NCI-H146 (cell line): ENCODE results near the gene STK16.
A peak's percentile ranks its signal among the peaks of the same experiment; 100 is the strongest.
"Not testable (repeated sequence)": the region's sequence is repeated elsewhere in the genome, so short reads cannot be mapped to it uniquely, and the experiment has no call there.

Experiments
- DNase-seq: peaks from one replicate; lab custom pipeline; 2025; lab: John Stamatoyannopoulos, UW

STK16 gene

DNA sequence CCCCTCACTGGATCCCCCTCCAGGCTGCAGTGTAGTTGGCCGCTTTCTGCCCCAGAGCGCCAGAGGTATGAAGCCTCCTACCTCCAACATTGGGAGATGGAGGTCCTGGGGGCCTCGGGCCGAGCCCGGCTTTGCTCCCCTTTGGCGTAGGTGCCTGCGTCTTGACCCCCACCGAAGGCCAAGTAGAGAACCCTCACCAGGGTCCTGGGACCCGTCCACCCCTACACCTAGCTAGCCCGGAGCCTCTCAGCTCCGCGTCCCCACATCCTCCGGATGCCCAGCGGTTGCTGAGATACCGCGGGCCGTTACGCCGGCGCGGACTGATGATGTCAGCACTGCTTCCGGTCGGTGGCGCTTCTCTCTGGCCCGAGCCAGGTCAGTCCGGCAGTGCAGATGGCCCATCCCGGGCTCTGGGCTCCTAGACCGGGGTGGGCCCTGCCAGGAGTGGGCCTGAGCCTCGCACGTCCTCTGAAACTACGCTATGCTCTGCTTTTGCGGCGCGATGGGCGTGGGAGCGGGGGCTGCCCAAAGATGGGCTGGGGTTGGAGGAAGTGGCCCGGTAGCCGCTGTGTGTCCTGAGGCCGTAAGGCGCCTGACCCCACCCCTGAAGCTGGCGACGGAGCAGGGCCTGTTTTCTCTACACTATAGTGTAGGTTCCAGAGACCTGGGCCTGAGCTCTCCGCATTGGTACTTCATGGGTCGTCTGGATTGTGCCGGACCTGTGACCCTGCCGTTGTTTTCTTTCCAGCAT is at the start of gene STK16, which contains the start of gene GLB1L:
Gene STK16 (plus strand): TSS at position 332 of the 751 bp plus-strand sequence. CDS start 521 bp downstream, outside the sequence.
Gene GLB1L (minus strand): TSS at position 297 of the 751 bp plus-strand sequence. CDS start 1,871 bp downstream, outside the sequence.
- peak; percentile 84 for DNase-seq

GRCh38 chr2:219197388-219197787 is 47.9 kb upstream of the STK16 start:
- no peak for DNase-seq

GRCh38 chr2:219198974-219199373 is 46.3 kb upstream of the STK16 start:
- DNase-seq = no peak

- no peak for DNase-seq
Measured at GRCh38 chr2:219199470-219200211, 45.6 kb upstream of the STK16 start.

DNA sequence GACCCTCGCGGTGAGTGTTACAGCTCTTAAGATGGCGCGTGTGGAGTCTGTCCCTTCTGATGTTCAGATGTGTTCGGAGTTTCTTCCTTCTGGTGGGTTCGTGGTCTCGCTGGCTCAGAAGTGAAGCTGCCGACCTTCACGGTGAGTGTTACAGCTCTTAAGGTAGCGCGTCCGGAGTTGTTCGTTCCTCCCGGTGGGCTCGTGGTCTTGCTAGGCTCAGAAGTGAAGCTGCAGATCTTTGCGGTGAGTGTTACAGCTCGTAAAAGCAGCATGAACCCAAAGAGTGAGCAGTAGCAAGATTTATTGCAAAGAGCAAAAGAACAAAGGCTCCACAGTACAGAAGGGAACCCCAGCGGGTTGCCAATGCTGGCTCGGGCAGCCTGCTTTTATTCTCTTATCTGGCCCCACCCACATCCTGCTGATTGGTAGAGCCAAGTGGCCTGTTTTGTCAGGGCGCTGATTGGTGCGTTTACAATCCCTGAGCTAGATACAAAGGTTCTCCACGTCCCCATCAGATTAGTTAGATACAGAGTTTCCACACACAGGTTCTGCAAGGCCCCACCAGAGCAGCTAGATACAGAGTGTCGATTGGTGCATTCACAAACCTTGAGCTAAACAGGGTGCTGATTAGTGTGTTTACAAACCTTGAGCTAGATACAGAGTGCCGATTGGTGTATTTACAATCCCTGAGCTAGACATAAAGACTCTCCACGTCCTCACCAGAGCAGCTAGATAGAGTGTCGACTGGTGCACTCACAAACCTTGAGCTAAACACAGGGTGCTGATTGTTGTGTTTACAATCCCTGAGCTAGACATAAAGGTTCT is 44.6 kb upstream of the STK16 start:
- DNase-seq = not testable (repeated sequence)

GRCh38 chr2:219201331-219201730 is 43.9 kb upstream of the STK16 start:
- DNase-seq = not testable (repeated sequence)

GRCh38 chr2:219204425-219205164 is 40.7 kb upstream of the STK16 start:
- no peak for DNase-seq

GRCh38 chr2:219205165-219205538 is 40.1 kb upstream of the STK16 start:
- no peak for DNase-seq

GRCh38 chr2:219205981-219206327 is 39.3 kb upstream of the STK16 start:
- no peak for DNase-seq

- DNase-seq = peak; percentile 87
Measured at GRCh38 chr2:219206328-219207133, 38.7 kb upstream of the STK16 start, which contains the start of gene ZFAND2B. ZFAND2B (plus strand) TSS chr2:219206782; CDS start chr2:219206988, 206 bp downstream.

DNA sequence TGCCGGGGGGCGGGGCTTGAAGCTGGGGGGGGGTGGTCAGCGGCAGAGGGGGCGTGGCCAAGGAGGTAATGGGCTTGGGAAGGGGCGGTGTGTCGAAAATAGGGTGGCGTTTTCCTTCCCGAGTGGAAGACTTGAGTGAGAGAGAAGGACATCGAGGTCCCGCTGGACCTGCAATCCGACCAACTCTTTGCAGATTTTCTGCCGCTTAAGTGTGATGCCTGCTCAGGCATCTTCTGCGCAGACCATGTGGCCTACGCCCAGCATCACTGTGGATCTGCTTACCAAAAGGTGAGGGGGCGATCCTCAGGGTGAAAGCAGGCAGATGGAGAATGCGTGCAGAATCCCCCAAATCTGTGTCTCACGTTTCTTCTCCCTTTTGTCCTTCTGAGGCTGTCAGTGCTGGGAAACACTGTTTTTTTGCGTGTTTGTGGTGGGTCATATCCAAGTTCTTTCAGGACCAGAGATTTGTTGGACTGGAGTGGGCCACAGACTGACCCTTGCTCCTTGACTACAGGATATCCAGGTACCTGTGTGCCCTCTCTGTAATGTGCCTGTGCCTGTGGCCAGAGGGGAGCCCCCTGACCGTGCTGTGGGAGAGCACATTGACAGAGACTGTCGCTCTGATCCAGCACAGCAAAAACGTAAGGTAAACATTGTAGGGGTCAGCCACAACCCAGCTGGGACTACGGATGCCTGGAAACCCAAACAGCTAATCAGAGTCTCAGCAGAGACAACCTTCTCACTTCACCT is 38.0 kb upstream of the STK16 start:
- no peak for DNase-seq

GRCh38 chr2:219207884-219208740 is 37.2 kb upstream of the STK16 start:
- DNase-seq = no peak

DNA sequence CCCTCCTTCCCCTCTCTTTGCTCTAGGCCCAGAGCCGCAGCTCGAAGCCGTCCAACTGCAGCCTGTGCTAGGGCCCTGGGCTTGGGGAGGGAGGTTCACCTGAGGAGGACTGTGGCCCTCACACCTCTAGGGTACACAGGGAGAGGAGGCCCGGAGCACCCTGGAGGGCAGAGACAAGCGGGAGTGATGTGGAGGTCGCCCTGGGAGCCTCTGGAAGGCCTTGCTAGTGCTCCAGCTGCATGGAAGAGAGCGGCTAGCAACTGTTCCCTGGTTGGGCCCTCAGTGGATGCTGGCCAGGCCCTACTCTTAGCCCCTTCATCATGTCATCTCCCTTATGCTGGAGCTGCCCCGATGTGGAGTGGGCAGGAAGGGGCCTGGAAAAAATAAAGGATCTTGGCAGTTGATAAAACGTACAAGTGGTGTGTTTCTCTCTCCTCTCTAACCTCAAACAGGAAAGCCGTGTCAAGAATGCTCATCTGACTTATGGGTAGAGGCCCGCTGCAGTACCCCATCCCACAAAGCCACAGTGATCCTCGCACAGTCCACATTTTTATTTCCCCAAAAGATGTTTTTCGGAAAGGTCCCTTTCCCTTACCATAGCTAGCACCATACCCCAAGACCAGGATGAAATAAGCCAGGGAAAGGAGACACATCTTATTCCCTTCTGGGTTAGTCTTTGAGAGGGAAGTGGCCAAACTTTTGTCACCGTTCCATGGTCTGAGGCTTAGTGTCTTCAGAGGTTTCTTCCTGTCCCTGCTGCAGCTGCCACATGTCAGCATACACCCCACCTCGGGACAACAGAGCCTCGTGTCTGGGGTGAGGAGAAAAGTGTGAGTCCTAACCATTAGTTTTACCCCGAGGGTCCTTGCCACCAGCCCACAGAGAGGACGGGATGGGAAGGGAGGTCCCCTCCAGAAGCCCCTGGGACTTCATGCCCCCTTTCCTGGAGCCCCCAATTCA is 35.8 kb upstream of the STK16 start:
- no peak for DNase-seq

DNA sequence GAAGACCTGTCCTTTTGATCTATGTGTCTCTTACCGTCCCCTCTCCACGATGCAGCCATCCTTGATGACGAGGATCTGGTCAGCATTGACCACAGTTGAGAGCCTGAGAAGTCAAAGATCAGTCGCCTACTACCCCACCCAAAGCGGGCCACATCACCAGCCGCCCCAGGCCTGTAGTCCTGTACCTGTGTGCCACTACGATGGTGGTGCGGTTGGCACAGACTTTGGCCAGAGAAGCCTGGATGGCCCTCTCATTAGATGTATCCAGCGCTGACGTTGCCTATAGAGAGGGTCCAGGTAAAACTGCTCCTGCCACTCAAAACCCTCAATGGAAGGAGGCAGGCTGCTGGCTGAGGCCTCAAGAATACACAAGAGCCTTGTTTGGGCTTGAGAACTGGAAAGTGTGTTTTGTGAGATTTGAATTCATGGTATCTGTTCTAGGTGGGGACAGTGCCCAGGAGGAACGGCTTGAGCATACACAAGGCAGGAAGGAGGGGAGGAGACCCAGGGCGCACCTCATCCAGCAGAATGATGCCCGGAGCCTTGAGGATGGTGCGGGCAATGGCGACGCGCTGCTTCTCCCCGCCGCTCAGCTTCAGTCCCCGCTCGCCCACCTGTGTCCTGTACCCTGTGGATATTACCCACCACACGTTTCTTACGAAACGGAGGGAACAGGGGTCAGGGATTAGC is 34.9 kb upstream of the STK16 start:
- DNase-seq = no peak

GRCh38 chr2:219210886-219211362 is 34.4 kb upstream of the STK16 start:
- no peak for DNase-seq

DNA sequence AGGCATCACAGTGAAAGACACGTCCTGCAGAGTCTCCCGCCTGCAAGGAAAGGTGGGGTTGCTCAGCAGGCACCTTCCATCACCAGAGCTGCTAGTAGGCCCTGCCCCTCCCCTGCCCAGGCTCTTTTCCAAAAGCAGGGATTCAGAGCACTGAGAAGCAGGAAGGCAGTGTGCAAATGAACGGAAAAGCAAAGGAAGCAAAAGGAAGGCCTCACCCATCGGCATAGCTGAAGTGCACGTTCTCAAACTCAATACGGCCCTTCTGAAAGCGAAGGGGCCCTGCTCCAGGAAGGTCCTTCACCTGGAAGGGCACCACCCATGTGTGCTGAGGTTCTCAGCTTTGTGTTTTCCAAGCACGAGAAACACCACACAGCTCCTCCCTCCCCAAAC is 32.3 kb upstream of the STK16 start:
- no peak for DNase-seq

DNA sequence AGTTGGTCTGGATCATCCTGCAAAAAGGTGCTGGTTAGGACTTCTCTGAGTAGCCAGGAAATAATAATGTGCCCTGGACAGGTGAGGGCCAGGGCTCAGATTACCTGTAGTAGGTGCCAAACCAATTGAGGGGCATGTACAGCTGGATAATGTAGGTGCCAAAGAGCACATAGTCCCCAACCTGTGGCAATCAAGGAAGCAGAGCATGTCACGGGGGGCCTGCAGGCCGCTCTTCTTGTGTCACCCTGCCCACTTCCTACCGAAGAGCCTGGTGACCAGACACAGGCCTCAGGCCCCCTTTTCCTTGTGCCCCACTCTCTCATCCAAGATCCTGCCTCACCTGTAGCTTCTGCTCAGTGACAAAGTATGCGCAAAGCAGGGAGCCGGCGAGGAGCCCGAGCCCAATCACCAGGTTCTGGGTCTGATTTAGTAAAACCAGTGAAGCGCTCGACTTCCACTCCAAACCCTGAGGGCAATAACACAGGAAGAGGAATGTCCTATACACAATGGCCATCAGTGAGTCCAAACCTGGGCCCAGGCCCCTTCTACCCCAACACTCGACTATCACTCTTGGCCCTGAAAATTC is 31.7 kb upstream of the STK16 start:
- DNase-seq = no peak
